ENCODE data around the gene MCF2L2.

MCF2L2 gene

GRCh38 chr3:183155499-183155898, 272.9 kb downstream of the MCF2L2 start:
- ChIA-PET POLR2A (no interaction called here), CTCF (no interaction called here)
- no peaks in the 10 kb centered on the region for H3K9me3 ChIP-seq (ENCODE audit: control insufficient read depth, insufficient read depth, low read depth, low read length)
- no peak overlapping the region for H3K4me3 ChIP-seq (ENCODE audit: low read depth, low read length)
- TF ChIP-seq ZNF501 (tag by site-specific recombination; IDR thresholded peaks at IDR 0.05) = no peak
- no peak for TF ChIP-seq ZNF239 (tag by site-specific recombination; IDR thresholded peaks at IDR 0.05)
- no peak for TF ChIP-seq ZNF394 (tag by site-specific recombination; IDR thresholded peaks at IDR 0.05; ENCODE audit: borderline replicate concordance)
- no peak for TF ChIP-seq ZNF140 (tag by site-specific recombination; IDR thresholded peaks at IDR 0.05)
- no peak for TF ChIP-seq ZNF280D (tag by site-specific recombination; IDR thresholded peaks at IDR 0.05)
- TF ChIP-seq ZFP37 (tag by site-specific recombination; IDR thresholded peaks at IDR 0.05) = no peak
- TF ChIP-seq ZNF19 (tag by site-specific recombination; IDR thresholded peaks at IDR 0.05; ENCODE audit: low read depth) = no peak
- no peak for TF ChIP-seq ZNF223 (tag by site-specific recombination; IDR thresholded peaks at IDR 0.05)
- TF ChIP-seq ZNF530 (tag by site-specific recombination; IDR thresholded peaks at IDR 0.05; ENCODE audit: low read depth) = no peak
- no peak for TF ChIP-seq ZNF707 (tag by site-specific recombination; IDR thresholded peaks at IDR 0.05)
- no peak for TF ChIP-seq ZNF423 (tag by site-specific recombination; IDR thresholded peaks at IDR 0.05)
- no peak for TF ChIP-seq ZNF214 (tag by site-specific recombination; IDR thresholded peaks at IDR 0.05; ENCODE audit: borderline replicate concordance)
- TF ChIP-seq ZNF521 (tag by site-specific recombination; IDR thresholded peaks at IDR 0.05) = no peak
- no peak for TF ChIP-seq ZNF600 (tag by site-specific recombination; IDR thresholded peaks at IDR 0.05)
- H3K4me1 ChIP-seq (ENCODE audit: control insufficient read depth, insufficient read depth, low read length) = no peaks in the 10 kb centered on the region
- no peaks in the 10 kb centered on the region for H3K36me3 ChIP-seq (ENCODE audit: control insufficient read depth in 2 of 2, insufficient read depth in 1 of 2, low read length in 2 of 2)
- H3K27ac ChIP-seq (ENCODE audit: extremely low read depth, low read depth, low read length) = no peak overlapping the region

GRCh38 chr3:183153210-183153950, 275.0 kb downstream of the MCF2L2 start:
- CTCF ChIA-PET = interaction anchor here (0.9 kb wide), 1 partner anchor 242 kb away, joined by 3 read pairs; no protein-coding TSS in a partner anchor
- Histone ChIP-seq H3K9me3 (ENCODE audit: control insufficient read depth, insufficient read depth, low read depth, low read length) (no peaks in the 10 kb centered on the region), H3K4me1 (ENCODE audit: control insufficient read depth, insufficient read depth, low read length) (no peaks in the 10 kb centered on the region), H3K4me3 (ENCODE audit: low read depth, low read length) (no peak overlapping the region), H3K27ac (ENCODE audit: extremely low read depth, low read depth, low read length) (no peak overlapping the region), H3K36me3 (ENCODE audit: control insufficient read depth in 2 of 2, insufficient read depth in 1 of 2, low read length in 2 of 2) (no peaks in the 10 kb centered on the region)
- POLR2A ChIA-PET = no interaction called here
- TF ChIP-seq ZNF830 (tag by site-specific recombination; IDR thresholded peaks at IDR 0.05; ENCODE audit: low read depth) (no peak), ZNF202 (tag by site-specific recombination; IDR thresholded peaks at IDR 0.05; ENCODE audit: borderline replicate concordance) (no peak), ZNF626 (tag by site-specific recombination; IDR thresholded peaks at IDR 0.05) (no peak), PRDM1 (tag by site-specific recombination; IDR thresholded peaks at IDR 0.05) (no peak), MYNN (tag by site-specific recombination; IDR thresholded peaks at IDR 0.05; ENCODE audit: borderline replicate concordance) (no peak)

DNA sequence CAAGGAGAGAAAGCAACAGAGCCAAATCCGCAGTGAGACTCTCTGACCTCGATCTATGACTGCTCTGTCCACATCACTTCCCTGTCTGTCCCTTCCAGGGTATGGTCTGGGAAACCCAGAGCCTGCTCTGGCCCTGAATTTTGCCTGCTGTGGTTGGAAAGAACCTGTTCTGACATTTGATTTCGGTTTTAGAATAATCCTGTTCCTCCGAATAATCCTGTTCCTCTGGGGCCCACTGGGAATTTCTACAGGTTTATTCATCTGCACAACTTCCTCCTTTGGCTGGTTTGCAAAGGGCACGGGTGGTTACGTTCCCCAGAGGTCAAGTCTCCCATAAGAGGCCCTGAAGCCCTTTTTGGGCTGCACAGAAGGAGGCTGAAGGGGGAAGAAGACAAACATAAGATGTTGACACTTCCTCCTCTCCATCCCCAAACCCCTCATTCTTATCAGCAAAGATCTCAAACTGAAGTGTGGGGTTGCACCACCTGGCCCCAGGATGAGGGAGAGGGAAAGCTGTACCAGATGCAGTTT, 276.5 kb downstream of the MCF2L2 start:
- Histone ChIP-seq H3K9me3 (ENCODE audit: control insufficient read depth, insufficient read depth, low read depth, low read length) (no peaks in the 10 kb centered on the region), H3K27ac (ENCODE audit: extremely low read depth, low read depth, low read length) (no peak overlapping the region), H3K4me1 (ENCODE audit: control insufficient read depth, insufficient read depth, low read length) (no peaks in the 10 kb centered on the region), H3K4me3 (ENCODE audit: low read depth, low read length) (no peak overlapping the region), H3K36me3 (ENCODE audit: control insufficient read depth in 2 of 2, insufficient read depth in 1 of 2, low read length in 2 of 2) (no peaks in the 10 kb centered on the region)
- ChIA-PET CTCF (interaction anchor here (0.7 kb wide), 1 partner anchor 29 kb away, joined by 3 read pairs; no protein-coding TSS in a partner anchor), POLR2A (no interaction called here)
- TF ChIP-seq BCL11A (tag by site-specific recombination; IDR thresholded peaks at IDR 0.05; ENCODE audit: low read depth) (no peak), ZNF549 (tag by site-specific recombination; IDR thresholded peaks at IDR 0.05) (no peak), ZBTB26 (tag by site-specific recombination; optimal IDR thresholded peaks at IDR 0.05) (no peak), OVOL3 (tag by site-specific recombination; IDR thresholded peaks at IDR 0.05) (no peak), ZNF354C (tag by site-specific recombination; IDR thresholded peaks at IDR 0.05; ENCODE audit: borderline replicate concordance, low read depth) (no peak), HOXC10 (CRISPR knock-in tag; IDR thresholded peaks at IDR 0.05) (no peak), ZSCAN16 (tag by site-specific recombination; IDR thresholded peaks at IDR 0.05) (no peak)
